ENCODE measurements around the gene TMEM232. TPM values are rescaled to one million over a fixed set of nuclear protein-coding genes. Genes with fewer than 3 reads are reported as not detected.

Gene TMEM232
- total RNA-seq (1 to 10 TPM; 1.7 to 2.2 TPM), polyA plus RNA-seq (under 1 TPM in 1 of 2 donors, not detected in 1; 0.40 TPM)

GRCh38 chr5:110726249-110727024, at the start of gene TMEM232:
TSS of gene TMEM232 (minus strand) at chr5:110726671. CDS start at chr5:110667352, 59,319 bp downstream.
- ChIA-PET CTCF (ENCODE audit: partially characterized antibody) (interaction anchor here (1.0 to 1.1 kb wide), 2 partner anchors 12 to 14 kb away, joined by 3 to 8 read pairs; partner anchors contain the start of gene SLC25A46), POLR2A (ENCODE audit: partially characterized antibody) (interaction anchor here (1.0 to 2.4 kb wide), 3 partner anchors 12 to 1434 kb away, joined by 3 to 9 read pairs (median 4); partner anchors contain the start of gene SLC25A46)
- no peak within 1 kb of the TSS for H3K27ac ChIP-seq (ENCODE audit: low read depth, low read length)
- H3K4me1 ChIP-seq (ENCODE audit: insufficient read depth, low read length): no peaks in the 10 kb centered on the region
- H3K27me3 ChIP-seq (ENCODE audit: insufficient read depth, low read length): no peaks in the 10 kb centered on the region
- H3K9me3 ChIP-seq (ENCODE audit: control insufficient read depth in 1 of 2, low read length in 2 of 2): no peaks in the 10 kb centered on the region
- DNase-seq: peak; percentile 64 to 88 (median 73)
- H3K4me3 ChIP-seq (ENCODE audit: low read length in 2 of 2): peak within 1 kb of the TSS; percentile 61 to 75
- no peaks in the 10 kb centered on the region for H3K36me3 ChIP-seq (ENCODE audit: insufficient read depth, low read length)
- H3K27me3 Mint-ChIP-seq: peaks cover 0 to 5% of the 10 kb centered on the region in 2 donors
- no peaks in the 10 kb centered on the region for H3K9me3 Mint-ChIP-seq
- H3K4me3 Mint-ChIP-seq: peak within 1 kb of the TSS; percentile 79 to 94 (median 86)
- H3K36me3 Mint-ChIP-seq: no peaks in the 10 kb centered on the region
- intact Hi-C loops (cut with micrococcal nuclease): loop anchor here (1.0 kb wide), 1 partner anchor 12 kb away; no protein-coding TSS in a partner anchor
- H3K27ac Mint-ChIP-seq: peak within 1 kb of the TSS; percentile 27 to 90 (median 44)
- peaks cover 0 to 9% (median 3%) of the 10 kb centered on the region in 4 donors for H3K4me1 Mint-ChIP-seq

GRCh38 chr5:110770286-110770685, 43.8 kb upstream of the TMEM232 start:
- H3K4me1 ChIP-seq (ENCODE audit: insufficient read depth, low read length): no peaks in the 10 kb centered on the region

GRCh38 chr5:110769000-110769681, 42.7 kb upstream of the TMEM232 start:
- Mint-ChIP-seq H3K4me3 (no peak overlapping the region), H3K27ac (no peak overlapping the region), H3K27me3 (peaks cover 0 to 7% of the 10 kb centered on the region in 2 donors), H3K4me1 (no peaks in the 10 kb centered on the region), H3K36me3 (peaks cover 1 to 5% of the 10 kb centered on the region in 2 donors), H3K9me3 (peaks cover 0 to 3% (median 0%) of the 10 kb centered on the region in 8 donors)
- no peak for DNase-seq
- CTCF ChIA-PET (ENCODE audit: partially characterized antibody): interaction anchor here (2.5 kb wide), 1 partner anchor 12 kb away, joined by 9 read pairs; no protein-coding TSS in a partner anchor
- POLR2A ChIA-PET (ENCODE audit: partially characterized antibody): no interaction called here
- Histone ChIP-seq H3K27ac (ENCODE audit: low read depth, low read length) (no peak overlapping the region), H3K9me3 (ENCODE audit: control insufficient read depth in 1 of 2, low read length in 2 of 2) (no peaks in the 10 kb centered on the region), H3K4me3 (ENCODE audit: low read length in 2 of 2) (no peak overlapping the region), H3K36me3 (ENCODE audit: insufficient read depth, low read length) (no peaks in the 10 kb centered on the region), H3K4me1 (ENCODE audit: insufficient read depth, low read length) (no peaks in the 10 kb centered on the region), H3K27me3 (ENCODE audit: insufficient read depth, low read length) (no peaks in the 10 kb centered on the region)
- intact Hi-C loops (cut with micrococcal nuclease): no loop called here

More at GRCh38 chr5:110770286-110770685, 43.8 kb upstream of the TMEM232 start:
- Mint-ChIP-seq H3K36me3 (no peaks in the 10 kb centered on the region), H3K4me1 (no peaks in the 10 kb centered on the region), H3K4me3 (no peak overlapping the region), H3K27me3 (peaks cover 0 to 7% of the 10 kb centered on the region in 2 donors), H3K9me3 (peaks cover 0 to 6% (median under 1%) of the 10 kb centered on the region in 8 donors), H3K27ac (no peak overlapping the region)
- DNase-seq: no peak
- CTCF ChIA-PET (ENCODE audit: partially characterized antibody): no interaction called here
- Histone ChIP-seq H3K9me3 (ENCODE audit: control insufficient read depth in 1 of 2, low read length in 2 of 2) (no peaks in the 10 kb centered on the region), H3K27me3 (ENCODE audit: insufficient read depth, low read length) (no peaks in the 10 kb centered on the region), H3K27ac (ENCODE audit: low read depth, low read length) (no peak overlapping the region), H3K36me3 (ENCODE audit: insufficient read depth, low read length) (no peaks in the 10 kb centered on the region), H3K4me3 (ENCODE audit: low read length in 2 of 2) (no peak overlapping the region)
- POLR2A ChIA-PET (ENCODE audit: partially characterized antibody): no interaction called here
- intact Hi-C loops (cut with micrococcal nuclease): no loop called here

GRCh38 chr5:110768138-110768860, 41.8 kb upstream of the TMEM232 start:
- H3K4me3 ChIP-seq (ENCODE audit: low read length in 2 of 2): no peak overlapping the region
- no peaks in the 10 kb centered on the region for H3K4me1 ChIP-seq (ENCODE audit: insufficient read depth, low read length)
- DNase-seq: no peak
- H3K36me3 ChIP-seq (ENCODE audit: insufficient read depth, low read length): no peaks in the 10 kb centered on the region
- Mint-ChIP-seq H3K9me3 (no peaks in the 10 kb centered on the region), H3K4me1 (no peaks in the 10 kb centered on the region), H3K27ac (no peak overlapping the region), H3K27me3 (peaks cover 0 to 7% of the 10 kb centered on the region in 2 donors), H3K36me3 (peaks cover 1 to 5% of the 10 kb centered on the region in 2 donors), H3K4me3 (no peak overlapping the region)
- intact Hi-C loops (cut with micrococcal nuclease): no loop called here
- H3K27ac ChIP-seq (ENCODE audit: low read depth, low read length): no peak overlapping the region
- H3K27me3 ChIP-seq (ENCODE audit: insufficient read depth, low read length): no peaks in the 10 kb centered on the region
- ChIA-PET POLR2A (ENCODE audit: partially characterized antibody) (no interaction called here), CTCF (ENCODE audit: partially characterized antibody) (interaction anchor here (2.5 kb wide), 1 partner anchor 11 kb away, joined by 9 read pairs; no protein-coding TSS in a partner anchor)
- no peaks in the 10 kb centered on the region for H3K9me3 ChIP-seq (ENCODE audit: control insufficient read depth in 1 of 2, low read length in 2 of 2)

- DNase-seq: no peak
- Histone ChIP-seq H3K27me3 (ENCODE audit: insufficient read depth, low read length) (no peaks in the 10 kb centered on the region), H3K4me3 (ENCODE audit: low read length in 2 of 2) (no peak overlapping the region), H3K27ac (ENCODE audit: low read depth, low read length) (no peak overlapping the region), H3K9me3 (ENCODE audit: control insufficient read depth in 1 of 2, low read length in 2 of 2) (no peaks in the 10 kb centered on the region), H3K4me1 (ENCODE audit: insufficient read depth, low read length) (no peaks in the 10 kb centered on the region), H3K36me3 (ENCODE audit: insufficient read depth, low read length) (peaks cover 19% of the 10 kb centered on the region)
- H3K4me3 Mint-ChIP-seq: no peak overlapping the region
- intact Hi-C loops (cut with micrococcal nuclease): no loop called here
- H3K36me3 Mint-ChIP-seq: peaks cover 16 to 24% of the 10 kb centered on the region in 2 donors
- POLR2A ChIA-PET (ENCODE audit: partially characterized antibody): no interaction called here
- H3K27me3 Mint-ChIP-seq: no peaks in the 10 kb centered on the region
- no peak overlapping the region for H3K27ac Mint-ChIP-seq
- peaks cover 0 to 5% (median 2%) of the 10 kb centered on the region in 4 donors for H3K4me1 Mint-ChIP-seq
- CTCF ChIA-PET (ENCODE audit: partially characterized antibody): no interaction called here
- no peaks in the 10 kb centered on the region for H3K9me3 Mint-ChIP-seq
Observed at GRCh38 chr5:110760158-110760557, 33.7 kb upstream of the TMEM232 start.

- peaks cover 11% of the 10 kb centered on the region for H3K36me3 ChIP-seq (ENCODE audit: insufficient read depth, low read length)
- peak in 4 of 5 donors; percentile 28 to 43 (median 30) for DNase-seq
- H3K4me3 ChIP-seq (ENCODE audit: low read length in 2 of 2): no peak overlapping the region
- peaks cover 16 to 29% of the 10 kb centered on the region in 2 donors for H3K36me3 Mint-ChIP-seq
- H3K9me3 Mint-ChIP-seq: no peaks in the 10 kb centered on the region
- H3K9me3 ChIP-seq (ENCODE audit: control insufficient read depth in 1 of 2, low read length in 2 of 2): no peaks in the 10 kb centered on the region
- H3K4me3 Mint-ChIP-seq: no peak overlapping the region
- ChIA-PET POLR2A (ENCODE audit: partially characterized antibody) (no interaction called here), CTCF (ENCODE audit: partially characterized antibody) (interaction anchor here (1.0 to 3.4 kb wide), 4 partner anchors 11 to 1389 kb away, joined by 3 to 24 read pairs (median 6); partner anchors contain the start of gene SLC25A46)
- H3K27ac Mint-ChIP-seq: peak overlapping the region in 1 of 7 donors; percentile 40
- H3K4me1 Mint-ChIP-seq: peaks cover 20 to 31% (median 22%) of the 10 kb centered on the region in 4 donors
- peaks cover 26% of the 10 kb centered on the region for H3K4me1 ChIP-seq (ENCODE audit: insufficient read depth, low read length)
- H3K27me3 Mint-ChIP-seq: no peaks in the 10 kb centered on the region
- no peak overlapping the region for H3K27ac ChIP-seq (ENCODE audit: low read depth, low read length)
- intact Hi-C loops (cut with micrococcal nuclease): loop anchor here (1.0 to 5.0 kb wide), 2 partner anchors 1390 to 1405 kb away; no protein-coding TSS in a partner anchor
- H3K27me3 ChIP-seq (ENCODE audit: insufficient read depth, low read length): no peaks in the 10 kb centered on the region
Observed at GRCh38 chr5:110757118-110757729, 30.8 kb upstream of the TMEM232 start.

Data from CD4-positive, alpha-beta memory T cell (primary cell).